GM15510 (cell line): ENCODE measurements around the gene TENT4B.

ENCODE experiments used
- POLR2A ChIP-seq: IDR thresholded peaks from 3 replicates; pipeline ENCODE4 v1.6.1; 2011; ENCODE audit warnings: borderline replicate concordance; ENCODE audit not compliant: insufficient read length; ENCODE audit errors: extremely low read depth

The TENT4B gene

GRCh38 chr16:50252082-50252611 is 99.0 kb downstream of the TENT4B start:
- no peak for TF ChIP-seq POLR2A

- no peak for TF ChIP-seq POLR2A
Measured at GRCh38 chr16:50252874-50253513, 99.9 kb downstream of the TENT4B start.

GRCh38 chr16:50253514-50253910 is 100.4 kb downstream of the TENT4B start:
- TF ChIP-seq POLR2A = no peak

- no peak for TF ChIP-seq POLR2A
Measured at GRCh38 chr16:50254072-50254471, 101.0 kb downstream of the TENT4B start.

GRCh38 chr16:50255538-50255937 is 102.4 kb downstream of the TENT4B start:
- no peak for TF ChIP-seq POLR2A

- no peak for TF ChIP-seq POLR2A
Measured at GRCh38 chr16:50256604-50257003, 103.5 kb downstream of the TENT4B start.

GRCh38 chr16:50257876-50258275 is 104.8 kb downstream of the TENT4B start:
- TF ChIP-seq POLR2A = no peak

GRCh38 chr16:50259334-50260205 is 106.5 kb downstream of the TENT4B start:
- TF ChIP-seq POLR2A = no peak

GRCh38 chr16:50260206-50261159 is 107.4 kb downstream of the TENT4B start:
- no peak for TF ChIP-seq POLR2A

- TF ChIP-seq POLR2A = no peak
Measured at GRCh38 chr16:50261160-50261706, 108.1 kb downstream of the TENT4B start.

GRCh38 chr16:50261707-50262235 is 108.7 kb downstream of the TENT4B start:
- no peak for TF ChIP-seq POLR2A

GRCh38 chr16:50263060-50263909 is 110.2 kb downstream of the TENT4B start:
- no peak for TF ChIP-seq POLR2A
